Ishikawa (cell line): Measurements from ENCODE around the gene UBE2E3.

Experiments used
- CEBPB ChIP-seq: IDR thresholded peaks from 2 replicates; pipeline ENCODE4 v1.6.1; 2012
- CREB1 ChIP-seq: IDR thresholded peaks from 2 replicates; pipeline ENCODE4 v1.6.1; 2012; ENCODE audit warnings: low read depth
- EGR1 ChIP-seq: IDR thresholded peaks from 2 replicates; pipeline ENCODE4 v1.6.1; 2012
- EP300 ChIP-seq: IDR thresholded peaks from 2 replicates; pipeline ENCODE4 v1.6.1; 2012; ENCODE audit warnings: borderline replicate concordance
- MAX ChIP-seq: IDR thresholded peaks from 2 replicates; pipeline ENCODE4 v1.6.1; 2012
- RAD21 ChIP-seq: IDR thresholded peaks from 2 replicates; pipeline ENCODE4 v1.6.1; 2012; ENCODE audit warnings: low read depth
- REST ChIP-seq: IDR thresholded peaks from 2 replicates; pipeline ENCODE4 v1.6.1; 2012; ENCODE audit warnings: low read depth, mild to moderate bottlenecking
- TAF1 ChIP-seq: IDR thresholded peaks from 2 replicates; pipeline ENCODE4 v1.6.1; 2012; ENCODE audit warnings: low read depth, mild to moderate bottlenecking
- TCF12 ChIP-seq: IDR thresholded peaks from 2 replicates; pipeline ENCODE4 v1.6.1; 2012; ENCODE audit warnings: low read depth
- TEAD4 ChIP-seq: IDR thresholded peaks from 2 replicates; pipeline ENCODE4 v1.6.1; 2012
- YY1 ChIP-seq: IDR thresholded peaks from 2 replicates; pipeline ENCODE4 v1.6.1; 2012; ENCODE audit warnings: low read depth
- ZBTB7A ChIP-seq: IDR thresholded peaks from 2 replicates; pipeline ENCODE4 v1.6.1; 2012; ENCODE audit warnings: low read depth
- TF ChIP-seq, protein P1 (sequence below): IDR thresholded peaks from 2 replicates; pipeline ENCODE4 v1.6.1; 2012

DNA sequence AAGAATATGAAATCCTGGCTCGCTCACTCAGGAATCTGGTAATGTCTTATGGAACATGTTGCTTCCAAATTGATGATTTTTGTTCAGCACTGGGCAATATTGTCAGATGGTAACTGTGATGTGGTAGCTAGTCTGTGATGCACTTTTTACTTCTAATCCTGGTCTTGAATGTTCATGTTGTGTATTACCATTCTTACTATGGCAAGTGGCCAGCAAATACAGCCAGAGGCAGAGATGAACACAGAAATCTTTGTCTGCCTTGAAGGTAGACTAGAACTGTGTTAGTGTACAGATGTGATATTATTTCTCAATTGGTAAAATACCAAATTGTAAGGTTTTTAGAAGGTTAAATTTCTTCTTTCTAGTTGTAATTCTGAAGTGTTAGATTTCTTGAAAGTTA lies 83.3 kb downstream of the UBE2E3 start:
- TF ChIP-seq TCF12: no peak
- TF ChIP-seq ZBTB7A: no peak
- no peak for TF ChIP-seq CREB1
- TF ChIP-seq TEAD4: no peak
- TF ChIP-seq EP300: no peak
- no peak for TF ChIP-seq REST
- no peak for TF ChIP-seq EGR1
- no peak for TF ChIP-seq YY1
- TF ChIP-seq TAF1: no peak
- TF ChIP-seq MAX: no peak
- TF ChIP-seq, protein P1, sequence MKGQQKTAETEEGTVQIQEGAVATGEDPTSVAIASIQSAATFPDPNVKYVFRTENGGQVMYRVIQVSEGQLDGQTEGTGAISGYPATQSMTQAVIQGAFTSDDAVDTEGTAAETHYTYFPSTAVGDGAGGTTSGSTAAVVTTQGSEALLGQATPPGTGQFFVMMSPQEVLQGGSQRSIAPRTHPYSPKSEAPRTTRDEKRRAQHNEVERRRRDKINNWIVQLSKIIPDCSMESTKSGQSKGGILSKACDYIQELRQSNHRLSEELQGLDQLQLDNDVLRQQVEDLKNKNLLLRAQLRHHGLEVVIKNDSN: no peak
- TF ChIP-seq RAD21: no peak
- no peak for TF ChIP-seq CEBPB
